Measurements from ENCODE around the gene PRELID3B.
"Not testable (repeated sequence)": the region's sequence is repeated elsewhere in the genome, so short reads cannot be mapped to it uniquely, and the experiment has no call there.

PRELID3B gene

GRCh38 chr20:59026904-59027740 lies 15.5 kb downstream of the PRELID3B start:
- DNase-seq (ENCODE audit: low read depth in 2 of 2), result no peak

GRCh38 chr20:59025511-59025910 lies 17.1 kb downstream of the PRELID3B start:
- no peak for DNase-seq (ENCODE audit: low read depth in 2 of 2)

DNA sequence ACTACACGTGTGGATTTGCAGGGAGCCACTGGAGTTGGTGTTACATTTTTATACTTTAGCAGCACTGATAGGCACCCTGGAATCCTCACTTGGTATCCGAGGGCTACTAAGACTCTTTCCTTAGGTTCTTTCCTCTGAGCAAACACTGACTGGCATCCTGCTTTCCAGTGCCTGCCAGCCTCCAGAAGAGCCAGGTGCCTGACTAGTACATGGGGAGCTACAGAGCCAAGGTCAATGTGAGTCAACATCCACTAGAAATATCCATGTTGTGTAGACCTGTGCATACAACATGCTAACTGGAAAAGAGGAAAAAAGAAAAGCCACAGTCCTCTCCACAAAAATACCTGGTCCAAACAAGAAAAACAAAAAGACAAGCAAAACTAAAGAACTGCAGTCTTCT lies 17.5 kb downstream of the PRELID3B start:
- no peak for DNase-seq (ENCODE audit: low read depth in 2 of 2)

GRCh38 chr20:59024111-59024530 lies 18.5 kb downstream of the PRELID3B start:
- no peak for DNase-seq (ENCODE audit: low read depth in 2 of 2)

DNA sequence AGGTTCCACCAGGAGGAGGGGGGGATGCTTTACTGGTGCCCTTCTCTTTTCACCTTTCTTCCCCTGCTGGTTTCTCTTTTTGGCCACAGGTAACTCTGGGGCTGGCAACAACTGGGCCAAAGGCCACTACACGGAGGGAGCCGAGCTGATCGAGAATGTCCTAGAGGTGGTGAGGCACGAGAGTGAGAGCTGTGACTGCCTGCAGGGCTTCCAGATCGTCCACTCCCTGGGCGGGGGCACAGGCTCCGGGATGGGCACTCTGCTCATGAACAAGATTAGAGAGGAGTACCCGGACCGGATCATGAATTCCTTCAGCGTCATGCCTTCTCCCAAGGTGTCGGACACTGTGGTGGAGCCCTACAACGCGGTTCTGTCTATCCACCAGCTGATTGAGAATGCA lies 19.0 kb downstream of the PRELID3B start:
- DNase-seq (ENCODE audit: low read depth in 2 of 2), result no peak

- DNase-seq (ENCODE audit: low read depth in 2 of 2), result no peak
Measured at GRCh38 chr20:59022754-59023153, 19.8 kb downstream of the PRELID3B start.

DNA sequence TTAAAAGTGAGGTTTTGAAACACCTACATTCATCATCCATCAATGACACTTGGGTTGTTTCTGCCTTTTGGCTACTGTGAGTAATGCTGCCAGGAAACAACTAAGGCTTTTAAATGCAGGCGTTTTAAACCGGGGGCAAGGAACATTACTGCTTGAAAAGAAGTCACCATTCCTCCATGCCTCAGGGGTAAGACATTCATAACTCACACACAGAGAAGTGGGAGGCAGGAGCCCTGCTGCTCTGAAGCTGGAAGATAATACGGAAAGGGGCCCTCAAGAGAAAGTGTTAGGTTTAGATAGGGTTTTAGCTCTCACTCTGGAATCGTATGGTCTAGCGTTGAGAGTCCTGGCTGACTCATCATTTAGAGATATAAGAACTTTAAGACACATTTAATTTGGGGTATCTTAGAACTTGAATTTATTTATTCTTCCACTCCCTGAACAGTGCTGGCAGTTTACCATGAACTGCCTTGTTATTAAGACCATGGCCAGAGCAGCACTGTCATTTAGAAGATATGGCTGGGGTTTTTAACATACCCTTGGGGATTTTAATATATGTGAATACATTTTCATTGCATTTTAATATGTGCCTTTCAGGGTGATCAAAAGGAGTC lies 21.5 kb downstream of the PRELID3B start:
- DNase-seq (ENCODE audit: low read depth in 2 of 2), result no peak

- no peak for DNase-seq (ENCODE audit: low read depth in 2 of 2)
Measured at GRCh38 chr20:59019217-59019616, 23.4 kb downstream of the PRELID3B start, which contains the start of gene TUBB1. Gene TUBB1 (plus strand): TSS chr20:59019429. CDS start chr20:59019523, 94 bp downstream.

- no peak for DNase-seq (ENCODE audit: low read depth in 2 of 2)
Measured at GRCh38 chr20:59018817-59019216, 23.8 kb downstream of the PRELID3B start.

- no peak for DNase-seq (ENCODE audit: low read depth in 2 of 2)
Measured at GRCh38 chr20:59017493-59018231, 24.9 kb downstream of the PRELID3B start.

DNA sequence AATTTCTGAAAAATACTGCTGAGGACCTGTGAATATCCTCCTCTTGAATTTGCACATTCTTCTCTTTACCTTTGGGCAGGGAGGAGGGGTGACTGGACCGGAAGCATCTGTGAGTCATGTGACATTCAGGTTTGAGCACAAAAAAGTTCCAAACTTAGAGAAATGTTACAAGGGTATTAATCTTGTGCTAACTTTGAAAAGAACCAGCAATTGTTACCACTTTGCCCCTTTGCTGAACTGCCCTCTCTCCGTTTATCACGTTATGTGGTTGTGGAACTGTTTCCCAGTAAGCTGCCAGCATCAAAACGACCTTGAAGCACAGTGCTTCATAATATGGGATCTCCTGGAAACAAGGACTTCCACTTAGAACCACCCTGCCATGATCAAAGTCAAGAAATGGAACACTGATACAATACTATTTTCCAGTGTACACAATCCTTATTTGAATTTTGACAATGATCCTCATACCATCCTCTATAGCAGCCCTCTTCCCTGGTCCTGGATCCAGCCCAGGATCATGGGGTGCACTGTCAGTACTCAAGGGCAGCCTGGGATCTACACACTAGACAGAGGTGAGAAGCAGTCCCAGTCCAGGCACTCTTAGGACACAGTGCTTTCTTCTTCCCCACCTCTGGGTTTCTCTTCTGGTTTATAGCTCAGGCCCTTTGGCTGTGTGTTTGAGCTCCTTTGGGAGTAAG lies 25.6 kb downstream of the PRELID3B start:
- no peak for DNase-seq (ENCODE audit: low read depth in 2 of 2)

DNA sequence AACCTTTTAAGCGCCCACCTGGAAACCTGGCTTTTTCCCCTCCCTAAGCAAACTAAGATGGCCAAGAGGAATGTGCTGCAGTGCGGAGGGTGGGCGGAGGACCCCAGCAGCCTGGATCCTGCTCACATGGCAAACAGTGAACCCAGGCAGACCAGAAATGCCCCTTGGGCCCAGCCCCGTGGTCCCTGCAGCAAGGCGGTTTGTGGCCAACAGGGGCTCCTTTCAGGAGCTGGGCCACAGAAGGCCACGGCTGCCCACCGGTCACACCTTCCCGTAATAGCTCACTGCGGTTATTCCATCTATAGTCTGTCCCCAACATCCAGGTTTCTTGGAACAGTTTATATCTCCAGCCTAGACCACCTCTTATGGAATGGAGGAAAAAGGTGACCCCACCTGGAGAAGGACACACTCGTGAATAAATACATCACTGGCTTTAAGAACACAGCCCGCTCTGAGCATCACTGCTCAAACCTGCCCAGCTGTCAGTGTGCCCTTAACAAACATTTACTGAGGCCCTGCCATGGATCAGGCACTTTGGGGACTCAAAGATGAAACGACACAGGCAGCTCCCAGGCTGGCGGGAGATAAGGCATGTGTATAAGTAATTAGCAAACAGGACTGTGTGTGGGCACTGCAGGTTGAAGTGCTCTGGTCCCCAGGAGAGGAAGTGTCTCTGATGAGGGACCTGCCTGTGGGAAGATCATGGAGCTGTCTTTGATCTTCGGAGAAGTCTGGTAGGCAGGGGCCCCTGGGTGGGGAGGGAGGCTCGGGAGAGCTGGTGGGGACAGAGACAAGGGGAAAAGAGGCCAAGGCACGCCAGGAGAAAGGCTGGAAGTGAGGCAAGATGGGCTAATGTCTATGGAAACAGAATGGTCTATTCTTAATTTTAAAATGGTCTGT lies 26.5 kb downstream of the PRELID3B start:
- no peak for DNase-seq (ENCODE audit: low read depth in 2 of 2)

GRCh38 chr20:59015411-59015810 lies 27.2 kb downstream of the PRELID3B start:
- DNase-seq (ENCODE audit: low read depth in 2 of 2), result no peak

- no peak for DNase-seq (ENCODE audit: low read depth in 2 of 2)
Measured at GRCh38 chr20:59014680-59015389, 27.8 kb downstream of the PRELID3B start.

GRCh38 chr20:59013959-59014608 lies 28.5 kb downstream of the PRELID3B start:
- DNase-seq (ENCODE audit: low read depth in 2 of 2), result no peak

GRCh38 chr20:59013031-59013951 lies 29.3 kb downstream of the PRELID3B start:
- no peak for DNase-seq (ENCODE audit: low read depth in 2 of 2)

GRCh38 chr20:59011874-59012157 lies 30.8 kb downstream of the PRELID3B start:
- not testable (repeated sequence) for DNase-seq (ENCODE audit: low read depth in 2 of 2)

DNA sequence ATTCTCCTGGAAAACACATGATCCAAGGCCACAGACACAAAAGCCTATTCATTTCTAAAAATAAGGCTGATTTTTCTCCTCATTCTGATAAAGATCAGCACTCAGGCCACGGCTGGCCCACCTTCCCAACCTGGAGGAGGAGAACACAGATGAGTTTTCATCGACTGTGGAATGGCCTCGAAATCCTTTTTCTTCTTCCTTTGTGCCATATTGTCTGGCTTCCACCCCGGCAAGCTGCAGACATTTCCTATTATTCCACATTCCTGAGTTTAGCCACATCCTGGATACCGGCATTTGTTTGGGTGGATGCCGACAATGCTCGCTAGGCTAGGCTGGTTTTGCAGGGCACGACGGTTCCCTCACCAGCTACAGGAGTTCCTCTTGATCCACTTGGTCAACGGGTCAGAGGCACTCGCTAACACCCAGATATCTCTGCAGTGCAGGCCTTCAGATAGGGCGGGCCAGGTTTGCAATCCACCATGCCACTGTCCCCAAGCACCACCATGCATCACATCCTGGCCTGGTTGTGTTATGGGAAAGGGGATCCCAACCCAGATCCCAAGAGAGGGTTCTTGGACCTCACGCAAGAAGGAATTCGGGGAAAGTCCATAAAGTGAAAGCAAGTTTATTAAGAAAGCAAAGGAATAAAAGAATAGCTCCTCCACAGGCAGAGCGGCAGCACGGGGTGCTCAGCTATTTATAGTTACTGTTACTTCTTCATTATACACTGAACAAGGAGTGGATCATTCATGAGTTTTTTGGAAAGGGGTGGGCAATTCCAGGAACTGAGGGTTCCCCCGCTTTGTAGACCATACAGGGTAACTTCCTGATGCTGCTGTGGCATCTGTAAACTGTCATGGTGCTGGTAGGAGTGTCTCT lies 31.4 kb downstream of the PRELID3B start:
- DNase-seq (ENCODE audit: low read depth in 2 of 2), result peak in 1 of 2 donors; percentile 17

Measured in stimulated activated CD8-positive, alpha-beta memory T cell treated with anti-CD3 and anti-CD28 coated beads, Interleukin-7, amount 100 ng/mL, for 4 hours (primary cell).